SK-N-MC (cell line): ENCODE measurements around the gene CHMP3.

ENCODE experiments used
- EZH2 ChIP-seq: fragments of 200-600 bp; sonication (generic); IDR thresholded peaks from one replicate; pipeline ENCODE4 v1.6.1; 2017; ENCODE audit warnings: antibody characterized with exemption
- FOXP2 ChIP-seq: optimal IDR thresholded peaks from 2 replicates; pipeline ENCODE3; 2011; ENCODE audit warnings: mild to moderate bottlenecking, moderate library complexity; ENCODE audit not compliant: insufficient read depth; ENCODE audit errors: extremely low read length, control extremely low read depth
- POLR2AphosphoS5 ChIP-seq: IDR thresholded peaks from 2 replicates; pipeline ENCODE4 v1.6.1; 2012; ENCODE audit warnings: mild to moderate bottlenecking, low read depth, low read length, borderline replicate concordance

- TF ChIP-seq EZH2 (no peak), POLR2AphosphoS5 (no peak), FOXP2 (no peak)
These were observed 51.2 kb downstream of the CHMP3 start for GRCh38 chr2:86512034-86512433.
